H1 (cell line): ENCODE results near the gene UTP14A. TPM values are rescaled to one million over a fixed set of nuclear protein-coding genes. Genes with fewer than 3 reads are reported as not detected.

ENCODE experiments used
- CTCF ChIA-PET: fragments of 300-600 bp; sonication (Branson Sonifier 250); formaldehyde crosslinking; loops from one replicate; lab custom pipeline; 2021; ENCODE audit not compliant: partially characterized antibody; lab: Charles Lee
- POLR2A ChIA-PET: fragments of 300-600 bp; sonication (Branson Sonifier 250); formaldehyde crosslinking; loops from one replicate; lab custom pipeline; 2021; ENCODE audit warnings: inconsistent platforms; ENCODE audit not compliant: partially characterized antibody; lab: Charles Lee
- DNase-seq, 2 experiments: peaks; one replicate each; pipeline versions ENCODE4 v3.0.0 to v3.0.0-alpha.2; 2010 to 2022; ENCODE audit warnings: low spot score in 2 of 2, low read depth in 1 of 2, mixed read lengths in 1 of 2
- FAIRE-seq: peaks from 2 replicates; lab custom pipeline; 2011; peaks lifted over from hg19 to GRCh38; lab: Jason Lieb, UNC
- H2AFZ ChIP-seq: 2 replicates; pipeline ENCODE4 v1.8.1; 2012; ENCODE audit warnings: low read length, inconsistent platforms
- H2AK5ac ChIP-seq: 2 replicates; pipeline ENCODE4 v1.6.1; 2013; ENCODE audit warnings: low read depth, low read length
- H2BK120ac ChIP-seq: replicated peaks from 2 replicates; pipeline ENCODE3; 2013; ENCODE audit warnings: low read depth, low read length, inconsistent platforms
- H2BK12ac ChIP-seq: 2 replicates; pipeline ENCODE4 v1.6.1; 2013; ENCODE audit warnings: low read depth, low read length
- H2BK15ac ChIP-seq: 2 replicates; pipeline ENCODE4 v1.6.1; 2013; ENCODE audit warnings: low read length
- H2BK20ac ChIP-seq: 2 replicates; pipeline ENCODE4 v1.6.1; 2013; ENCODE audit warnings: low read length
- H2BK5ac ChIP-seq: 2 replicates; pipeline ENCODE4 v1.6.1; 2013; ENCODE audit warnings: low read depth, low read length
- H3K14ac ChIP-seq: 2 replicates; pipeline ENCODE4 v1.6.1; 2013; ENCODE audit warnings: inconsistent platforms; ENCODE audit not compliant: insufficient read length
- H3K18ac ChIP-seq: 2 replicates; pipeline ENCODE4 v1.6.1; 2013; ENCODE audit warnings: low read length; ENCODE audit errors: extremely low read depth
- H3K23ac ChIP-seq: 2 replicates; pipeline ENCODE4 v1.6.1; 2013; ENCODE audit warnings: inconsistent platforms; ENCODE audit not compliant: insufficient read length
- H3K23me2 ChIP-seq: 2 replicates; pipeline ENCODE4 v1.6.1; 2013; ENCODE audit warnings: low read depth, low read length
- H3K27ac ChIP-seq: 2 replicates; pipeline ENCODE4 v1.6.1; 2011; ENCODE audit warnings: low read depth, low read length, inconsistent platforms
- H3K27me3 ChIP-seq, 4 experiments: replicated peaks in 1 of 4; 1 replicate in 1 of 4; 2 replicates in 3 of 4; pipeline versions ENCODE4 v1.6.1 to v1.8.1; 2011 to 2013; ENCODE audit warnings: low read length in 3 of 4, mild to moderate bottlenecking in 3 of 4, inconsistent platforms in 2 of 4, mixed read lengths in 2 of 4, moderate library complexity in 1 of 4; ENCODE audit not compliant: control insufficient read depth in 3 of 4, insufficient read depth in 3 of 4; ENCODE audit errors: extremely low read depth in 1 of 4
- H3K36me3 ChIP-seq, 4 experiments: 2 replicates each; pipeline versions ENCODE4 v1.6.1 to v1.8.1; 2011 to 2013; ENCODE audit warnings: mild to moderate bottlenecking in 4 of 4, low read length in 3 of 4, moderate library complexity in 2 of 4, control low read depth in 1 of 4, inconsistent platforms in 1 of 4; ENCODE audit not compliant: insufficient read depth in 4 of 4, control insufficient read depth in 2 of 4
- H3K4ac ChIP-seq: replicated peaks from 2 replicates; pipeline ENCODE3; 2013; ENCODE audit warnings: low read length, low read depth, mixed read lengths, inconsistent platforms; ENCODE audit not compliant: insufficient read length
- H3K4me1 ChIP-seq, 4 experiments: replicated peaks in 1 of 4; 1 replicate in 1 of 4; 2 replicates in 3 of 4; pipeline versions ENCODE4 v1.6.1 to v1.8.1; 2011 to 2013; ENCODE audit warnings: low read length in 3 of 4, inconsistent platforms in 2 of 4, mixed read lengths in 1 of 4; ENCODE audit not compliant: insufficient read depth in 4 of 4, control insufficient read depth in 3 of 4
- H3K4me2 ChIP-seq, 2 experiments: 2 replicates each; pipeline versions ENCODE4 v1.6.1 to v1.8.1; 2011 to 2013; ENCODE audit warnings: low read depth in 2 of 2, low read length in 2 of 2, control low read depth in 1 of 2, inconsistent platforms in 1 of 2, mild to moderate bottlenecking in 1 of 2; ENCODE audit not compliant: insufficient read depth in 1 of 2
- H3K4me3 ChIP-seq, 4 experiments: fragments of 200-600, 300-600 bp in 1 of 4; sonication (generic), shearing (Covaris generic), sonication (Bioruptor Twin) in 1 of 4; 2 replicates each; pipeline versions ENCODE4 v1.5.1 to v1.8.1; 2011 to 2016; ENCODE audit warnings: low read length in 4 of 4, low read depth in 3 of 4, control low read depth in 2 of 4, inconsistent platforms in 2 of 4, mild to moderate bottlenecking in 2 of 4, mixed read lengths in 1 of 4, moderate library complexity in 1 of 4; ENCODE audit not compliant: insufficient read depth in 2 of 4; ENCODE audit errors: extremely low read depth in 1 of 4
- H3K56ac ChIP-seq: replicated peaks from 2 replicates; pipeline ENCODE3; 2013; ENCODE audit warnings: low read depth, mild to moderate bottlenecking, mixed read lengths, low read length, inconsistent platforms; ENCODE audit not compliant: insufficient read length
- H3K79me1 ChIP-seq: 2 replicates; pipeline ENCODE4 v1.6.1; 2013; ENCODE audit warnings: low read depth, low read length, control low read depth
- H3K79me2 ChIP-seq, 2 experiments: 2 replicates each; pipeline versions ENCODE4 v1.6.1 to v1.8.1; 2012 to 2013; ENCODE audit warnings: low read length in 2 of 2, mild to moderate bottlenecking in 2 of 2, inconsistent platforms in 1 of 2; ENCODE audit not compliant: insufficient read depth in 2 of 2, control insufficient read depth in 1 of 2
- H3K9ac ChIP-seq, 4 experiments: replicated peaks in 1 of 4; 1 replicate in 1 of 4; 2 replicates in 3 of 4; pipeline versions ENCODE4 v1.6.1 to v1.8.1; 2011 to 2013; ENCODE audit warnings: low read depth in 3 of 4, low read length in 3 of 4, control low read depth in 2 of 4, mild to moderate bottlenecking in 2 of 4, moderate library complexity in 2 of 4, inconsistent platforms in 1 of 4; ENCODE audit errors: extremely low read depth in 1 of 4
- H3K9me3 ChIP-seq, 2 experiments: 2 replicates each; pipeline versions ENCODE4 v1.6.1 to v1.8.1; 2012 to 2013; ENCODE audit warnings: mild to moderate bottlenecking in 2 of 2, moderate library complexity in 2 of 2, control low read depth in 1 of 2, inconsistent platforms in 1 of 2, low read depth in 1 of 2, low read length in 1 of 2, mixed read lengths in 1 of 2; ENCODE audit not compliant: insufficient read depth in 2 of 2
- H4K20me1 ChIP-seq, 2 experiments: replicated peaks in 1 of 2; 2 replicates each; pipeline versions ENCODE3 to v1.8.1; 2011 to 2013; ENCODE audit warnings: inconsistent platforms in 2 of 2, low read length in 2 of 2, mild to moderate bottlenecking in 1 of 2; ENCODE audit not compliant: insufficient read depth in 2 of 2, control insufficient read depth in 1 of 2
- H4K5ac ChIP-seq: 2 replicates; pipeline ENCODE4 v1.6.1; 2013; ENCODE audit warnings: low read length, low read depth, mixed read lengths, inconsistent platforms; ENCODE audit not compliant: insufficient read length
- H4K8ac ChIP-seq: 2 replicates; pipeline ENCODE4 v1.8.0; 2013; ENCODE audit warnings: mild to moderate bottlenecking, moderate library complexity, low read length, inconsistent platforms; ENCODE audit not compliant: insufficient read depth; ENCODE audit errors: extremely low read depth
- H4K91ac ChIP-seq: replicated peaks from 2 replicates; pipeline ENCODE3; 2013; ENCODE audit warnings: low read length, mixed read lengths, inconsistent platforms; ENCODE audit not compliant: insufficient read length
- CEBPB ChIP-seq: IDR thresholded peaks from 2 replicates; pipeline ENCODE4 v1.6.1; 2012; ENCODE audit warnings: low read depth, low read length
- HDAC2 ChIP-seq, 2 experiments: fragments of 300-600 bp in 1 of 2; sonication (generic) in 1 of 2; IDR thresholded peaks; 2 replicates each; pipeline ENCODE4 v1.6.1; 2011 to 2012; ENCODE audit warnings: low read depth in 2 of 2, low read length in 2 of 2, mild to moderate bottlenecking in 2 of 2, moderate library complexity in 2 of 2, borderline replicate concordance in 1 of 2, inconsistent platforms in 1 of 2
- RAD21 ChIP-seq, 2 experiments: IDR thresholded peaks in 1 of 2; conservative IDR thresholded peaks in 1 of 2; 2 replicates each; pipeline ENCODE4 v1.6.1; 2011; ENCODE audit warnings: low read depth in 2 of 2, low read length in 2 of 2, improper control_type of control experiment in 1 of 2, inconsistent platforms in 1 of 2, mild to moderate bottlenecking in 1 of 2, moderate library complexity in 1 of 2
- RXRA ChIP-seq: IDR thresholded peaks from 2 replicates; pipeline ENCODE4 v1.6.1; 2011; ENCODE audit warnings: low read depth, mild to moderate bottlenecking, low read length, moderate library complexity; ENCODE audit not compliant: insufficient read depth
- SP1 ChIP-seq: IDR thresholded peaks from 2 replicates; pipeline ENCODE4 v1.6.1; 2011; ENCODE audit warnings: low read depth, low read length
- SUZ12 ChIP-seq: fragments of 200-600 bp; sonication (generic); IDR thresholded peaks from 2 replicates; pipeline ENCODE4 v1.6.1; 2012; ENCODE audit warnings: mild to moderate bottlenecking, inconsistent platforms, low read length, moderate library complexity, mixed read lengths
- TAF1 ChIP-seq: IDR thresholded peaks from 2 replicates; pipeline ENCODE4 v1.6.1; 2011; ENCODE audit warnings: mild to moderate bottlenecking, low read depth, low read length
- WGBS, 2 experiments: shearing (Covaris generic) in 1 of 2; methylation state at CpG; one replicate each; pipeline versions ENCODE4 v1.1.6 to v1.1.7; 2013 to 2015; ENCODE audit warnings: low lambda C conversion rate in 2 of 2, mixed read lengths in 2 of 2, inconsistent platforms in 1 of 2, low coverage in 1 of 2, missing lambda C conversion rate in 1 of 2; ENCODE audit not compliant: insufficient replicate concordance in 2 of 2, insufficient coverage in 1 of 2, insufficient read length in 1 of 2; ENCODE audit errors: extremely low coverage in 1 of 2, missing lambda C conversion rate in 1 of 2; 5-methylcytosine and 5-hydroxymethylcytosine counted together
- polyA plus RNA-seq, 7 experiments: library from polyadenylated mRNA; depleted of rRNA in 3 of 7; stranded (reverse) in 5 of 7; unstranded in 2 of 7; fragments of >200 nt in 5 of 7; fragments of 200-250 nt in 2 of 7; gene quantifications; 1 replicate in 5 of 7; 2 replicates in 1 of 7; 4 replicates in 1 of 7; pipeline versions ENCODE4 v1.2.1 to v1.2.3, GENCODE V29; 2011 to 2013; ENCODE audit warnings: missing spikeins in 2 of 7, mixed read lengths in 2 of 7
- total RNA-seq: library from RNA; stranded (reverse); fragmentation: NEBNext Ultra II Directional; extraction: Animal tissue kit (Norgen Biotek cat#: 25700); gene quantifications from 2 replicates; pipeline ENCODE4 v1.2.1, GENCODE V29; 2021
- TF ChIP-seq, protein P1 (sequence below): IDR thresholded peaks from 2 replicates; pipeline ENCODE4 v1.6.1; 2011; ENCODE audit warnings: low read length, improper control_type of control experiment

The UTP14A gene
- total and polyA plus RNA-seq, 2 of the 8 experiments (the other 6 are each of a cell fraction or from before 2014, with no cell fraction given), result 4.5 to 24.0 TPM

- Histone ChIP-seq H4K91ac (no peak overlapping the region), H2BK120ac (no peak overlapping the region), H3K23me2 (no peaks in the 10 kb centered on the region), H3K27me3 (no peaks in the 10 kb centered on the region), H2BK12ac (no peak overlapping the region), H3K36me3 (no peaks in the 10 kb centered on the region), H3K27ac (no peak overlapping the region), H3K14ac (no peak overlapping the region), H4K8ac (no peak overlapping the region), H3K9me3 (no peaks in the 10 kb centered on the region), H3K79me1 (no peaks in the 10 kb centered on the region), H3K4ac (no peak overlapping the region), H3K9ac (no peak overlapping the region), H3K56ac (no peak overlapping the region), H2AFZ (no peak overlapping the region), H2BK15ac (no peak overlapping the region), H4K20me1 (no peaks in the 10 kb centered on the region), H3K4me3 (no peak overlapping the region), H2BK5ac (no peak overlapping the region), H3K4me1 (peaks cover 0 to 2% (median 0%) of the 10 kb centered on the region in 4 experiments; a peak in 1 of 7 replicates), H3K4me2 (no peak overlapping the region), H4K5ac (no peak overlapping the region), H2AK5ac (no peak overlapping the region), H3K23ac (no peak overlapping the region), H3K18ac (no peak overlapping the region), H3K79me2 (no peaks in the 10 kb centered on the region), H2BK20ac (no peak overlapping the region)
- FAIRE-seq, result no peak
- no peak for DNase-seq
- WGBS, 2 experiments, result 95% methylated on average over 3 of the region's 3 CpGs; no CpG with 5 or more reads in 1 of the 2 experiments
- ChIA-PET CTCF (no interaction called here), POLR2A (no interaction called here)
- TF ChIP-seq RXRA (no peak), SP1 (no peak), HDAC2 (IDR thresholded peaks at IDR 0.05; ENCODE audit: borderline replicate concordance in 1 of 2, low read depth in 2 of 2, low read length in 2 of 2) (no peak), SUZ12 (no peak), RAD21 (IDR thresholded peaks at IDR 0.05 in 1 of 2, conservative IDR thresholded peaks at IDR 0.05 in 1 of 2; ENCODE audit: low read depth in 2 of 2, low read length in 2 of 2) (no peak), TAF1 (no peak), CEBPB (no peak)
- TF ChIP-seq, protein P1, sequence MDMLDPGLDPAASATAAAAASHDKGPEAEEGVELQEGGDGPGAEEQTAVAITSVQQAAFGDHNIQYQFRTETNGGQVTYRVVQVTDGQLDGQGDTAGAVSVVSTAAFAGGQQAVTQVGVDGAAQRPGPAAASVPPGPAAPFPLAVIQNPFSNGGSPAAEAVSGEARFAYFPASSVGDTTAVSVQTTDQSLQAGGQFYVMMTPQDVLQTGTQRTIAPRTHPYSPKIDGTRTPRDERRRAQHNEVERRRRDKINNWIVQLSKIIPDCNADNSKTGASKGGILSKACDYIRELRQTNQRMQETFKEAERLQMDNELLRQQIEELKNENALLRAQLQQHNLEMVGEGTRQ, result no peak
Observed at GRCh38 chrX:129875669-129876068, 30.3 kb upstream of the UTP14A start.
